Caco-2 (cell line): ENCODE data around the gene NAPA. TPM values are rescaled to one million over a fixed set of nuclear protein-coding genes. Genes with fewer than 3 reads are reported as not detected.

Experiments used
- Bru-seq: library from RNA; stranded (reverse); fragments of 400-500 nt; gene quantifications from one replicate; lab custom pipeline; 2021; lab: Mats Ljungman, UMichigan
- BruChase-seq, 2 experiments: library from RNA; stranded (reverse); fragments of 400-500 nt; gene quantifications; one replicate each; lab custom pipeline; 2021; lab: Mats Ljungman, UMichigan
- BruUV-seq: library from RNA; stranded (reverse); fragments of 400-500 nt; replicated peaks from 2 replicates; lab custom pipeline; 2021; lab: Mats Ljungman, UMichigan
- CTCF ChIA-PET: fragments of 300-600 bp; sonication (Branson Sonifier 250); formaldehyde crosslinking; loops from one replicate; lab custom pipeline; 2022; ENCODE audit warnings: antibody characterized with exemption; lab: Charles Lee
- POLR2A ChIA-PET: fragments of 300-600 bp; sonication (Branson Sonifier 250); formaldehyde crosslinking; loops from one replicate; lab custom pipeline; 2022; ENCODE audit warnings: antibody characterized with exemption; lab: Charles Lee
- DNase-seq, 2 experiments: peaks; one replicate each; pipeline versions ENCODE4 v3.0.0 to v3.0.0-alpha.2; 2020 to 2022
- H3K27me3 ChIP-seq: replicated peaks from 2 replicates; pipeline ENCODE4 v1.6.0; 2011; ENCODE audit warnings: low read length; ENCODE audit not compliant: control insufficient read depth, insufficient read depth
- H3K36me3 ChIP-seq: 2 replicates; pipeline ENCODE4 v1.5.1; 2011; ENCODE audit warnings: low read length; ENCODE audit not compliant: control insufficient read depth, insufficient read depth
- H3K4me1 ChIP-seq: fragments of 250-450 bp; sonication (Bioruptor Pico); 2 replicates; pipeline ENCODE4 v1.5.1; 2020; ENCODE audit warnings: mild to moderate bottlenecking
- H3K4me3 ChIP-seq: 2 replicates; pipeline ENCODE4 v1.5.1; 2011; ENCODE audit warnings: low read depth, mild to moderate bottlenecking, control low read depth, low read length
- H3K9me3 ChIP-seq: fragments of 250-450 bp; sonication (Bioruptor Pico); 2 replicates; pipeline ENCODE4 v1.5.1; 2020; ENCODE audit warnings: mild to moderate bottlenecking, moderate library complexity
- H3K27ac Mint-ChIP-seq: one replicate; pipeline ENCODE4 v1.8.0; 2022; ENCODE audit warnings: mixed read lengths; ENCODE audit not compliant: unreplicated experiment
- H3K27me3 Mint-ChIP-seq: one replicate; pipeline ENCODE4 v1.8.0; 2022; ENCODE audit warnings: mixed read lengths; ENCODE audit not compliant: insufficient read depth, unreplicated experiment
- H3K36me3 Mint-ChIP-seq: one replicate; pipeline ENCODE4 v1.8.0; 2022; ENCODE audit warnings: mild to moderate bottlenecking, mixed read lengths; ENCODE audit not compliant: insufficient read depth, unreplicated experiment
- H3K4me1 Mint-ChIP-seq: one replicate; pipeline ENCODE4 v1.8.0; 2022; ENCODE audit warnings: low read depth, mixed read lengths; ENCODE audit not compliant: unreplicated experiment
- H3K4me3 Mint-ChIP-seq: one replicate; pipeline ENCODE4 v1.8.0; 2022; ENCODE audit warnings: mild to moderate bottlenecking, moderate library complexity, mixed read lengths; ENCODE audit not compliant: unreplicated experiment
- H3K9me3 Mint-ChIP-seq: one replicate; pipeline ENCODE4 v1.8.0; 2022; ENCODE audit warnings: mixed read lengths; ENCODE audit not compliant: unreplicated experiment
- CTCF ChIP-seq, 2 experiments: fragments of 200-600 bp in 1 of 2; IDR thresholded peaks; 1 replicate in 1 of 2; 2 replicates in 1 of 2; pipeline versions ENCODE4 v1.5.1 to v1.8.0; 2011 to 2022; ENCODE audit warnings: antibody characterized with exemption in 1 of 2, control low read depth in 1 of 2, inconsistent platforms in 1 of 2, low read depth in 1 of 2, low read length in 1 of 2, mild to moderate bottlenecking in 1 of 2, moderate library complexity in 1 of 2; ENCODE audit not compliant: insufficient read depth in 1 of 2, severe bottlenecking in 1 of 2, unreplicated experiment in 1 of 2
- intact Hi-C: fragments of 100-400 bp; cut with micrococcal nuclease; formaldehyde crosslinking; loops from one replicate; pipeline ENCODE4 v1.10.0; 2022; ENCODE audit not compliant: unreplicated experiment
- long read RNA-seq: library from polyadenylated mRNA; stranded (forward); transcript quantifications from one replicate; pipeline ENCODE4 v2.0.0, GENCODE V29; 2022
- total RNA-seq: library from RNA; stranded (reverse); gene quantifications from 2 replicates; pipeline ENCODE4 v1.2.3, GENCODE V29; 2022

NAPA gene
- total RNA-seq, result 149 TPM in 2 replicates
- Bru-seq, nascent RNA, result percentile 76 among the genes with signal in this experiment
- BruChase-seq, experiment 1, labeled RNA remaining after a 2-hour chase, result percentile 80 among the genes with signal in this experiment
- percentile 87 among the genes with signal in this experiment for BruChase-seq, experiment 2, labeled RNA remaining after a 6-hour chase
- long read RNA-seq, transcript NAPA-205 (9 exons, 1,417 nt), result minor isoform, 12 of 351 reads
- long read RNA-seq, transcript NAPA-201 (11 exons, 1,839 nt), result major isoform, 280 of 351 reads
- long read RNA-seq, partial matches to known transcripts, result 10 of 351 reads
- long read RNA-seq, other reads (novel, unspliced or antisense), result 49 of 351 reads

GRCh38 chr19:47514869-47515588 is at the start of gene NAPA:
NAPA (minus strand) TSS chr19:47515063; CDS start chr19:47514940, 123 bp downstream.
- peak within 1 kb of the TSS; percentile 83 for H3K4me3 ChIP-seq
- intact Hi-C loops, result loop anchor here (1.0 to 2.0 kb wide), 7 partner anchors 49 to 192 kb away; partner anchors contain the start of gene BICRA
- H3K4me1 ChIP-seq, result peaks cover 25% of the 10 kb centered on the region
- H3K27ac Mint-ChIP-seq, result peak within 1 kb of the TSS; percentile 87
- BruUV-seq, result no TSS peak
- peaks cover 36% of the 10 kb centered on the region for H3K36me3 Mint-ChIP-seq
- no peaks in the 10 kb centered on the region for H3K27me3 Mint-ChIP-seq
- H3K9me3 ChIP-seq, result no peaks in the 10 kb centered on the region
- POLR2A ChIA-PET, result interaction anchor here (1.0 kb wide), 2 partner anchors 31 to 73 kb away, joined by 3 read pairs; partner anchors contain the start of gene KPTN
- H3K9me3 Mint-ChIP-seq, result no peaks in the 10 kb centered on the region
- peaks cover 34% of the 10 kb centered on the region for H3K4me1 Mint-ChIP-seq
- H3K36me3 ChIP-seq, result no peaks in the 10 kb centered on the region
- no peaks in the 10 kb centered on the region for H3K27me3 ChIP-seq
- CTCF ChIA-PET, result interaction anchor here (0.8 to 1.7 kb wide), 16 partner anchors 9 to 192 kb away, joined by 3 to 22 read pairs (median 4); partner anchors contain the start of genes DHX34 and KPTN
- peak within 1 kb of the TSS; percentile 100 for H3K4me3 Mint-ChIP-seq
- TF ChIP-seq CTCF (IDR thresholded peaks at IDR 0.05; ENCODE audit: insufficient read depth in 1 of 2, low read depth in 1 of 2, low read length in 1 of 2, severe bottlenecking in 1 of 2, unreplicated experiment in 1 of 2), result no peak
- DNase-seq, result peak; percentile 100

DNA sequence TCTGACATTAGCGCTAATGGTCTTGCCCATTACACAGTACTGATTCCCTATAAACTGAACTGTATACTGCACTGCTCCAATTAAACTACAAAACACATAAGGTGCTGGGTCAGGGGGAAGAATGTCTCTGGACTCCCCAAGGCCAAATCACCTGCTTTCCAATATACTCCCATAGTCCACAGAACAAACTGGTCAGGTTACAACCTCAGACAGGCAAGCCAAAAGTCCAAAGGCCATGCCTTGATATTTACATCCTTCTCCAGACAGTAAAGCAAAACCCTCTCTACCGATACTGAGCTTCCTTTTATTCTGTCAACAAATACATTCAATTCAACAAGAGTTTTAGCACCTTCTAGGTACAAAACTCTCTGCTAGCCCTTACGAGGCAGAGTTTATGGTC is 49.2 kb upstream of the NAPA start:
- Mint-ChIP-seq H3K4me3 (peak overlapping the region; percentile 37), H3K27ac (peak overlapping the region; percentile 69), H3K27me3 (no peaks in the 10 kb centered on the region), H3K9me3 (no peaks in the 10 kb centered on the region), H3K4me1 (peaks cover 28% of the 10 kb centered on the region), H3K36me3 (no peaks in the 10 kb centered on the region)
- no peaks in the 10 kb centered on the region for H3K36me3 ChIP-seq
- TF ChIP-seq CTCF (IDR thresholded peaks at IDR 0.05; ENCODE audit: insufficient read depth in 1 of 2, low read depth in 1 of 2, low read length in 1 of 2, severe bottlenecking in 1 of 2, unreplicated experiment in 1 of 2), result no peak
- POLR2A ChIA-PET, result no interaction called here
- CTCF ChIA-PET, result interaction anchor here (0.5 to 0.6 kb wide), 4 partner anchors 9 to 195 kb away, joined by 3 to 8 read pairs (median 3); no protein-coding TSS in a partner anchor
- BruUV-seq, result no TSS peak
- no peaks in the 10 kb centered on the region for H3K27me3 ChIP-seq
- no peak overlapping the region for H3K4me3 ChIP-seq
- H3K9me3 ChIP-seq, result no peaks in the 10 kb centered on the region
- peak; percentile 62 to 71 for DNase-seq
- intact Hi-C loops, result loop anchor here (1.0 kb wide), 2 partner anchors 36 to 49 kb away; partner anchors contain the start of gene NAPA
- H3K4me1 ChIP-seq, result peaks cover 22% of the 10 kb centered on the region
